ENCODE results near the gene VIPR2.
"Not testable (repeated sequence)": the region's sequence is repeated elsewhere in the genome, so short reads cannot be mapped to it uniquely, and the experiment has no call there.

VIPR2 gene

GRCh38 chr7:159105832-159106811 is 38.5 kb downstream of the VIPR2 start:
- DNase-seq (ENCODE audit: low read depth, low spot score) = no peak

GRCh38 chr7:159105066-159105780 is 39.4 kb downstream of the VIPR2 start:
- no peak for DNase-seq (ENCODE audit: low read depth, low spot score)

GRCh38 chr7:159104188-159104920 is 40.3 kb downstream of the VIPR2 start:
- DNase-seq (ENCODE audit: low read depth, low spot score) = no peak

- no peak for DNase-seq (ENCODE audit: low read depth, low spot score)
Observed at GRCh38 chr7:159103382-159104187, 41.1 kb downstream of the VIPR2 start.

- DNase-seq (ENCODE audit: low read depth, low spot score) = no peak
Observed at GRCh38 chr7:159102681-159103381, 41.8 kb downstream of the VIPR2 start.

- DNase-seq (ENCODE audit: low read depth, low spot score) = not testable (repeated sequence)
Observed at GRCh38 chr7:159101661-159102091, 43.0 kb downstream of the VIPR2 start.

- not testable (repeated sequence) for DNase-seq (ENCODE audit: low read depth, low spot score)
Observed at GRCh38 chr7:159101083-159101395, 43.6 kb downstream of the VIPR2 start.

GRCh38 chr7:159100281-159101082 is 44.2 kb downstream of the VIPR2 start:
- not testable (repeated sequence) for DNase-seq (ENCODE audit: low read depth, low spot score)

GRCh38 chr7:159099711-159100231 is 44.9 kb downstream of the VIPR2 start:
- DNase-seq (ENCODE audit: low read depth, low spot score) = no peak

- DNase-seq (ENCODE audit: low read depth, low spot score) = no peak
Observed at GRCh38 chr7:159098811-159099655, 45.6 kb downstream of the VIPR2 start.

- DNase-seq (ENCODE audit: low read depth, low spot score) = no peak
Observed at GRCh38 chr7:159098424-159098786, 46.3 kb downstream of the VIPR2 start.

GRCh38 chr7:159097661-159098423 is 46.8 kb downstream of the VIPR2 start:
- no peak for DNase-seq (ENCODE audit: low read depth, low spot score)

- DNase-seq (ENCODE audit: low read depth, low spot score) = no peak
Observed at GRCh38 chr7:159096736-159097581, 47.7 kb downstream of the VIPR2 start.

- no peak for DNase-seq (ENCODE audit: low read depth, low spot score)
Observed at GRCh38 chr7:159095979-159096411, 48.7 kb downstream of the VIPR2 start.

- no peak for DNase-seq (ENCODE audit: low read depth, low spot score)
Observed at GRCh38 chr7:159094919-159095915, 49.5 kb downstream of the VIPR2 start.
